ENCODE measurements around the gene HOXB4.

- TF ChIP-seq CTCF (IDR thresholded peaks at IDR 0.05; ENCODE audit: low read depth, low read length) (no peak), MYC (IDR thresholded peaks at IDR 0.05; ENCODE audit: low read depth, low read length) (no peak), POLR2A (IDR thresholded peaks at IDR 0.05; ENCODE audit: extremely low read depth, insufficient read length) (no peak)
These were observed 49.8 kb downstream of the HOXB4 start for GRCh38 chr17:48528153-48528935.
